ENCODE results near the gene ARPC2. TPM values are rescaled to one million over a fixed set of nuclear protein-coding genes. Genes with fewer than 3 reads are reported as not detected.
A peak's percentile ranks its signal among the peaks of the same experiment; 100 is the strongest.

ARPC2 gene
- total and polyA plus RNA-seq, 2 of the 13 experiments (the other 11 are each of a cell fraction or from before 2014, with no cell fraction given): 168 to 303 TPM

DNA sequence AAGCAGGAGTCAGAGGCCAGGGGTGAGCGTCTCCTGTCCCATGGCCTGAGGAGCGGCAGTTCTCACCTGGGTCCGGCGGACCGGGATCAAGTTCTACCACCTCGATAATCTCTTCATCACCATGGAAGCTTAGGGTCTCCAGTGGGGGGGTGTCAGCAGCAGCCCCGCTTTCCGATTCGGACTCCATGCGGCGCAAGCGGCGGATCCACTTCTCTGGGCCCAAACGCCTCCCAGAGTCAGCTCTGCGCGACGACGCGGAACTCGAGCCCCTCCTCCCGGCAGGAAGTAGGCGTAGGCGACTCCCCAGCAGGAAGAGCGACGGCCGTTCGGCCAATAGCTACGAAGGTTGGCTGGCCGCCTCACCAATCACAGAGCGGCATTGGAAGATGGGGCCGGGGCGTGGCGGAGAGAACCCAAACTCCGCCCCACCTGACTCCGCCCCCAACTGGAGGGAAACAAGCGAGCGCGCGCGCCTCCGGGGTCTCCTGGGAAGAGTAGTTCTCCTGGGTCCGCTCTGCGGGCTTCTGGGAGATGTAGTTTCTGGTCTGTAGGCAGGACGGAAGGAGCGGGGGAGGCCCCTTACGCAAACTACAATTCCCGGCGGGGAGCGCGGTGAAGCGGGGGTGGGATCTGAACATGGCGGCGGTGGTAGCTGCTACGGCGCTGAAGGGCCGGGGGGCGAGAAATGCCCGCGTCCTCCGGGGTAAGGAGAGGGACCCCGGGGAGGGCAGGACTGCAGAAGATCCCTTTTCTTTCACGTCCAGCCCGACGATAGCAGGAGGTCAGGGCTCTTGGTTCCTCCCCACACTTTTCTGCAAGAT, 53.1 kb downstream of the ARPC2 start, which contains the start of the genes AAMP and PNKD (continued):
- TF ChIP-seq, protein P1, sequence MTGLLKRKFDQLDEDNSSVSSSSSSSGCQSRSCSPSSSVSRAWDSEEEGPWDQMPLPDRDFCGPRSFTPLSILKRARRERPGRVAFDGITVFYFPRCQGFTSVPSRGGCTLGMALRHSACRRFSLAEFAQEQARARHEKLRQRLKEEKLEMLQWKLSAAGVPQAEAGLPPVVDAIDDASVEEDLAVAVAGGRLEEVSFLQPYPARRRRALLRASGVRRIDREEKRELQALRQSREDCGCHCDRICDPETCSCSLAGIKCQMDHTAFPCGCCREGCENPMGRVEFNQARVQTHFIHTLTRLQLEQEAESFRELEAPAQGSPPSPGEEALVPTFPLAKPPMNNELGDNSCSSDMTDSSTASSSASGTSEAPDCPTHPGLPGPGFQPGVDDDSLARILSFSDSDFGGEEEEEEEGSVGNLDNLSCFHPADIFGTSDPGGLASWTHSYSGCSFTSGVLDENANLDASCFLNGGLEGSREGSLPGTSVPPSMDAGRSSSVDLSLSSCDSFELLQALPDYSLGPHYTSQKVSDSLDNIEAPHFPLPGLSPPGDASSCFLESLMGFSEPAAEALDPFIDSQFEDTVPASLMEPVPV (CRISPR knock-in tag; IDR thresholded peaks at IDR 0.05): peak; percentile 44; the same call in 1 of the 2 replicates
- TF ChIP-seq RXRB (CRISPR knock-in tag; IDR thresholded peaks at IDR 0.05; ENCODE audit: borderline replicate concordance) (no peak; the same call in 1 of the 2 replicates), ZNF746 (CRISPR knock-in tag; IDR thresholded peaks at IDR 0.05) (no peak; the same call in 1 of the 2 replicates), ZKSCAN5 (CRISPR knock-in tag; IDR thresholded peaks at IDR 0.05) (no peak), MAF1 (CRISPR knock-in tag; IDR thresholded peaks at IDR 0.05; ENCODE audit: borderline replicate concordance) (0 out of 2 replicates have a peak, but pooled peaks have one; percentile 19), ZNF878 (CRISPR knock-in tag; IDR thresholded peaks at IDR 0.05) (no peak), KMT2A (CRISPR knock-in tag; IDR thresholded peaks at IDR 0.05) (no peak; the same call in 1 of the 2 replicates), ZNF589 (CRISPR knock-in tag; conservative IDR thresholded peaks at IDR 0.05) (no peak), AGO2 (optimal IDR thresholded peaks at IDR 0.05; ENCODE audit: low read depth, low read length) (peak; percentile 64), ZNF652 (CRISPR knock-in tag; IDR thresholded peaks at IDR 0.05; ENCODE audit: borderline replicate concordance, low read depth) (no peak), NR2C2 (CRISPR knock-in tag; IDR thresholded peaks at IDR 0.05; ENCODE audit: borderline replicate concordance) (peak; percentile 85), ZNF788 (CRISPR knock-in tag; IDR thresholded peaks at IDR 0.05; ENCODE audit: borderline replicate concordance) (peak; percentile 78; the same call in 1 of the 2 replicates), ZNF441 (CRISPR knock-in tag; IDR thresholded peaks at IDR 0.05; ENCODE audit: borderline replicate concordance) (no peak), MATR3 (CRISPR knock-in tag; IDR thresholded peaks at IDR 0.05) (no peak), SMYD3 (CRISPR knock-in tag; IDR thresholded peaks at IDR 0.05) (peak; percentile 79; the same call in 1 of the 2 replicates), ZNF10 (CRISPR knock-in tag; IDR thresholded peaks at IDR 0.05; ENCODE audit: borderline replicate concordance, low read depth) (no peak), ZNF614 (CRISPR knock-in tag; IDR thresholded peaks at IDR 0.05; ENCODE audit: borderline replicate concordance) (peak; percentile 66), PHB2 (IDR thresholded peaks at IDR 0.05; ENCODE audit: partially characterized antibody) (no peak), ATRX (CRISPR knock-in tag; IDR thresholded peaks at IDR 0.05; ENCODE audit: borderline replicate concordance) (no peak), ZNF333 (CRISPR knock-in tag; IDR thresholded peaks at IDR 0.05; ENCODE audit: borderline replicate concordance) (peak; percentile 97), ZNF367 (CRISPR knock-in tag; IDR thresholded peaks at IDR 0.05; ENCODE audit: borderline replicate concordance) (0 out of 2 replicates have a peak, but pooled peaks have one; percentile 65), MED13 (CRISPR knock-in tag; IDR thresholded peaks at IDR 0.05) (no peak), KDM3A (CRISPR knock-in tag; IDR thresholded peaks at IDR 0.05; ENCODE audit: low read depth) (peak; percentile 45; the same call in 1 of the 2 replicates), ZFP41 (CRISPR knock-in tag; IDR thresholded peaks at IDR 0.05; ENCODE audit: borderline replicate concordance) (peak; percentile 30; the same call in 1 of the 2 replicates), ZFP36 (IDR thresholded peaks at IDR 0.05; ENCODE audit: borderline replicate concordance, low read depth, low read length, partially characterized antibody) (no peak), ZSCAN22 (CRISPR knock-in tag; IDR thresholded peaks at IDR 0.05) (no peak; the same call in 1 of the 2 replicates)
- TF ChIP-seq, protein P2, sequence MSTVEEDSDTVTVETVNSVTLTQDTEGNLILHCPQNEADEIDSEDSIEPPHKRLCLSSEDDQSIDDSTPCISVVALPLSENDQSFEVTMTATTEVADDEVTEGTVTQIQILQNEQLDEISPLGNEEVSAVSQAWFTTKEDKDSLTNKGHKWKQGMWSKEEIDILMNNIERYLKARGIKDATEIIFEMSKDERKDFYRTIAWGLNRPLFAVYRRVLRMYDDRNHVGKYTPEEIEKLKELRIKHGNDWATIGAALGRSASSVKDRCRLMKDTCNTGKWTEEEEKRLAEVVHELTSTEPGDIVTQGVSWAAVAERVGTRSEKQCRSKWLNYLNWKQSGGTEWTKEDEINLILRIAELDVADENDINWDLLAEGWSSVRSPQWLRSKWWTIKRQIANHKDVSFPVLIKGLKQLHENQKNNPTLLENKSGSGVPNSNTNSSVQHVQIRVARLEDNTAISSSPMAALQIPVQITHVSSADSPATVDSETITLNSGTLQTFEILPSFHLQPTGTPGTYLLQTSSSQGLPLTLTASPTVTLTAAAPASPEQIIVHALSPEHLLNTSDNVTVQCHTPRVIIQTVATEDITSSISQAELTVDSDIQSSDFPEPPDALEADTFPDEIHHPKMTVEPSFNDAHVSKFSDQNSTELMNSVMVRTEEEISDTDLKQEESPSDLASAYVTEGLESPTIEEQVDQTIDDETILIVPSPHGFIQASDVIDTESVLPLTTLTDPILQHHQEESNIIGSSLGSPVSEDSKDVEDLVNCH (CRISPR knock-in tag; IDR thresholded peaks at IDR 0.05): no peak
